ENCODE data around the gene MROH8.

- TF ChIP-seq, protein P1, sequence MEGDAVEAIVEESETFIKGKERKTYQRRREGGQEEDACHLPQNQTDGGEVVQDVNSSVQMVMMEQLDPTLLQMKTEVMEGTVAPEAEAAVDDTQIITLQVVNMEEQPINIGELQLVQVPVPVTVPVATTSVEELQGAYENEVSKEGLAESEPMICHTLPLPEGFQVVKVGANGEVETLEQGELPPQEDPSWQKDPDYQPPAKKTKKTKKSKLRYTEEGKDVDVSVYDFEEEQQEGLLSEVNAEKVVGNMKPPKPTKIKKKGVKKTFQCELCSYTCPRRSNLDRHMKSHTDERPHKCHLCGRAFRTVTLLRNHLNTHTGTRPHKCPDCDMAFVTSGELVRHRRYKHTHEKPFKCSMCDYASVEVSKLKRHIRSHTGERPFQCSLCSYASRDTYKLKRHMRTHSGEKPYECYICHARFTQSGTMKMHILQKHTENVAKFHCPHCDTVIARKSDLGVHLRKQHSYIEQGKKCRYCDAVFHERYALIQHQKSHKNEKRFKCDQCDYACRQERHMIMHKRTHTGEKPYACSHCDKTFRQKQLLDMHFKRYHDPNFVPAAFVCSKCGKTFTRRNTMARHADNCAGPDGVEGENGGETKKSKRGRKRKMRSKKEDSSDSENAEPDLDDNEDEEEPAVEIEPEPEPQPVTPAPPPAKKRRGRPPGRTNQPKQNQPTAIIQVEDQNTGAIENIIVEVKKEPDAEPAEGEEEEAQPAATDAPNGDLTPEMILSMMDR (IDR thresholded peaks at IDR 0.05): no peak
- no peak for TF ChIP-seq JUN (CRISPR knock-in tag; IDR thresholded peaks at IDR 0.05)
- TF ChIP-seq MAX (CRISPR knock-in tag; IDR thresholded peaks at IDR 0.05): no peak
- TF ChIP-seq, protein P2, sequence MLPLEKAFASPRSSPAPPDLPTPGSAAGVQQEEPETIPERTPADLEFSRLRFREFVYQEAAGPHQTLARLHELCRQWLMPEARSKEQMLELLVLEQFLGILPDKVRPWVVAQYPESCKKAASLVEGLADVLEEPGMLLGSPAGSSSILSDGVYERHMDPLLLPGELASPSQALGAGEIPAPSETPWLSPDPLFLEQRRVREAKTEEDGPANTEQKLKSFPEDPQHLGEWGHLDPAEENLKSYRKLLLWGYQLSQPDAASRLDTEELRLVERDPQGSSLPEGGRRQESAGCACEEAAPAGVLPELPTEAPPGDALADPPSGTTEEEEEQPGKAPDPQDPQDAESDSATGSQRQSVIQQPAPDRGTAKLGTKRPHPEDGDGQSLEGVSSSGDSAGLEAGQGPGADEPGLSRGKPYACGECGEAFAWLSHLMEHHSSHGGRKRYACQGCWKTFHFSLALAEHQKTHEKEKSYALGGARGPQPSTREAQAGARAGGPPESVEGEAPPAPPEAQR (CRISPR knock-in tag; IDR thresholded peaks at IDR 0.05): no peak
- TF ChIP-seq SOX15 (CRISPR knock-in tag; IDR thresholded peaks at IDR 0.05): no peak
- no peak for TF ChIP-seq FOXK1 (CRISPR knock-in tag; IDR thresholded peaks at IDR 0.05)
- TF ChIP-seq GABPB1 (CRISPR knock-in tag; IDR thresholded peaks at IDR 0.05): no peak
- no peak for TF ChIP-seq ZNF317 (CRISPR knock-in tag; IDR thresholded peaks at IDR 0.05; ENCODE audit: borderline replicate concordance, low read depth)
- TF ChIP-seq FOXP1 (CRISPR knock-in tag; IDR thresholded peaks at IDR 0.05; ENCODE audit: borderline replicate concordance): no peak
- TF ChIP-seq NFYB (CRISPR knock-in tag; conservative IDR thresholded peaks at IDR 0.05; ENCODE audit: low read depth): no peak
- TF ChIP-seq ZNF263 (CRISPR knock-in tag; IDR thresholded peaks at IDR 0.05; ENCODE audit: low read depth): no peak
Measured at GRCh38 chr20:37209193-37209592, 29.8 kb upstream of the MROH8 start.
